Inferior parietal cortex (tissue), 1 donor: ENCODE data around the gene TMEM123.
"Not testable (repeated sequence)": the region's sequence is repeated elsewhere in the genome, so short reads cannot be mapped to it uniquely, and the experiment has no call there.

Experiments used
- DNase-seq: peaks from one replicate; pipeline ENCODE4 v3.0.0-alpha.2; 2016; ENCODE audit errors: extremely low spot score

The TMEM123 gene

DNA sequence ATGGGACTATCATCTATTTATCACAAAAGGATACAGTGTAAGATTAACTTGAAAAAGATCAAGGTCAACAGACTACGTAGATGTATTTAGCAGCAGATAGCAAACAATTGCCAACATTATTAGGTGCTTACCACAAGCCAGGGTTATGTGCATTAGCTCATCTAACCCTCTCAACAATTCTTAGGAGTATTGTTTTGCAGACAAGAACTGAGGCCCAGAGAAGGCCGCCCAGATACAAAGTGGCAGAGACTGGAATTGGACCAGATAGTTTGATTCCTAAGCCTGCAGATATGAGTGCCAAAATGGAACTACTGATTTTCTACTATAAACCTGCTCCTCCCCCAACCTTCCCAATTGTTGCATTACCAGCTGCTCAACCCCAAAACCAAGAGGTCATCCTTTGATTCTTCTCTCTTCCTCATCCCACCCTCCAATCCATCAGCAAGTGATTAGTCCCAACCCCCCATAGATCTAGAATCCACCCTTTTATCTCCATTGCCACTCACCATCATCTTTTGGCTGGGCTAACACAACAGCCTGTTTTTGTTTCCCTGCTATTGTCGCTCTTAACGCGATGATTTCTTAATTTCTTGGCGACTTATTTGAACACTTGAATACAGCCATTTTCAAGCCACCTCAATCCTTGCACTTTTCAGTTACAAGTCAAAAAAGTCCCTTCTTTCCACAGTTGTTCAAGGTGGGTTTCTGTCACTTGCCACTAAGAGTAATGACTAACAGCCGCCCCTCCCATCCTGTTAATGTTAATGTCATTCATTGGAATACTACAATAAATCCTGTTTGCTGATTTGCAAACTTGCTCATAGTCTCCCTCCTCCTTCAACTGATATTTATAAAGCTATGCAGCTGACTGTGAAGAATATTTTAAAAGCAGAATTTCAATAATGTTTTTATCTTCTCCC lies 2.7 kb downstream of the TMEM123 start:
- DNase-seq: no peak

DNA sequence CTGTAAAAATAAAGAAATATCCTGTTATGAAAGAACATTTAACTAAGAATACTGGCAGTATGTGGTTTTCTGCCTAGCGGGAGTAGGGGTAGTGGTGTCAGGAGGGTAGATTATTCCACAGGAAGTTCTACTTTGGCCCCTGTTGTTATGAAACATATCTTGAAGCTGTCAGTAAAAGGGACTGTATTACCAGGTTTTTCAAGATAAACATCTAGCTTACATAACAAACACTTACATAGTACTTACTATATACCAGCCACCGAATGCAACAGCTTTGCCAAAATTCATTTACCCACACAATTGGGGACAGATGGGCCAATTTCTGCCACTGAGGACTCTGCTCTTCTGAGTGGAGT lies 3.7 kb downstream of the TMEM123 start:
- DNase-seq: no peak

DNA sequence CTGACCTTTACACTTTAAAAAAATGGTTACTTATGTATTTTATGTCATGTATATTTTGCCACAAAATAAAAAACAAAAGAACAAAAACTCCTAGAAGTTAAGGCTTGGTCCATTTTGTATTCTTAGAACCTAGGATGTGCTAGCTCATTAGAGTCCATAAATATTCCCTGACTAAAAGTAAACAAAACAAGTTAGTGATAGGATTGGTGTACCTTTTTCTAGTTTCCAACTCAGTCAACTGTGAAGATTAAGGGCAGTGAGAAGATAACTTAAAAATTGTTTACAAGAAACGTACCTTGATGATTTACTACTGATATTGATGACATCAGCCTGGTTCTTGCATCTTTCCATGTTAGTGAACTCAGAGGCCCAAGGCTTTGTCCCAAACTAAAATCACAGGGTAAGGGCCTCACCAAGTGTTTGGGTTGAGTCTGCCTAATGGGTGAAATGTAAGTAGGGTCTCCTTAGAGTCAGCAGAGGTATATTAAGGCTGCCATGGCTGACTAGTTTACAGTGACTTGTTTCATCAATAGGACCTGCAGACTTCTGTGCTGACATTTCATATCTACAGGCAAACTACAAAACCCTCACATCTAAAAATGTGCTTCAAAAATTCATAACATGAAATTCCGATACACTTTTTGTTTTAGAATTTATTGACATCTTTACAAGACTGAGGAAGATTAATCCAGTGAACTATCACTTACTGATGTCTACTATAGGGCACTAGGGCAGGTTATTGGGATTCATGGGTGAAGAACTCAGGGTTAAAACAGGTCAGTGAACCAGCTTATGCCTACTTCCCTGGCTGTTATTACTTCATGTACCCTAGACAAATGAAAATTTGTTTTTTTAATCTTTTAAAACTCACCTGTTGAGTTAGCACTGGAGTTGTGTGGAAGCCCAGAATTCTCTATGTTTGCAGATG lies 4.4 kb downstream of the TMEM123 start:
- no peak for DNase-seq

DNA sequence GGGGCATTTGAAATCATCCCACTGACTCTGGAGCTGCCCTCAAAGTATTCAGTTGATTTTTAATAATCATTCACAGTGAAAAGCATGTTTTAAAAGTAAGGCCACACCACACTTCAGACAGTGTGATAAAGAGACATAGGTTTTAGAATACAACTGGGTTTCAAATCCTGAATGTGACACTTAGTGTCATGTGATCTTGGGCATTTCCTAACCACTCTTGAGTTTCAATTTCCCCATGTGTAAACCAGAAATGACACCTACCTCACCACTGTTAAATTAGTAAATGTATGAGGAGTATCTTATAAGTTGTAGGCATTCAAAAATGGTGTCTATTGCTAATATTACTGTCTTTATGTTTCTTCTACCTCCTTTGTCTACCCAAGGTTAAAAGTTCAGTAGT lies 5.4 kb downstream of the TMEM123 start:
- no peak for DNase-seq

DNA sequence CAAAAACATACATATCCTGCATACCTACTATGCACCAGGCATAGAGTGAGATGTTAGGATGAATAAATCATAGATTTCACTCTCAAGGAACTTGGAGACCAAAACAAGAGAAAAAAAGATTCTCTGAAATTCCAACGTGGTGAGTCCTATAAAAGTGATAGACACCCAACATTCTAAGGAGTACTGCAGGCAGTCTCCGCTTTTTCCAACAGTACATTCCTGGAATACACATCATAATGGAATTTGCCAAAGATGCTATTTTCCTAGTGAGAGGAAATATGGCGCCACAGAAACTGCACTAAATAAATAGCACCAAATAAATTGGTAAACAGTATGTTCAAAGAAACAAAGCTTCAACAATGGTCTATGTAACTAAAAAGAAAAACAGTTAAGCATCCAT lies 6.0 kb downstream of the TMEM123 start:
- no peak for DNase-seq

DNA sequence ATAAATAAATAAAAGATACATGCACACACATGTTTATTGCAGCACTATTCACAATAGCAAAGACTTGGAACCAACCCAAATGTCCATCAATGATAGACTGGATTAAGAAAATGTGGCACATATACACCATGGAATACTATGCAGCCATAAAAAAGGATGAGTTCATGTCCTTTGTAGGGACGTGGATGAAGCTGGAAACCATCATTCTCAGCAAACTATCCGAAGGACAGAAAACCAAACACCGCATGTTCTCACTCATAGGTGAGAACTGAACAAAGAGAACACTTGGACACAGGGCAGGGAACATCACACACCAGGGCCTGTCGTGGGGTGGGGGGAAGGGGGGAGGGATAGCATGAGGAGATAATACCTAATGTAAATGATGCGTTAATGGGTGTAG lies 7.9 kb downstream of the TMEM123 start:
- DNase-seq: not testable (repeated sequence)

DNA sequence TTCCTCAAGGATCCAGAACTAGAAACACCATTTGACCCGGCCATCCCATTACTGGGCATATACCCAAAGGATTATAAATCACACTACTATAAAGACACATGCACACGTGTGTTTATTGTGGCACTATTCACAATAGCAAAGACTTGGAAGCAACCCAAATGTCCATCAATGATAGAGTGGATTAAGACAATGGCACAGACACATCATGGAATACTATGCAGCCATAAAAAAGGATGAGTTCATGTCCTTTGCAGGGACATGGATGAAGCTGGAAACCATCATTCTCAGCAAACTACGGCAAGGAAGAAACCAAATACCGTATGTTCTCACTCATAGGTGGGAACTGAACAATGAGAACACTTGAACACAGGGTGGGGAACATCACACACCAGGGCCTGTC lies 8.4 kb downstream of the TMEM123 start:
- not testable (repeated sequence) for DNase-seq

DNA sequence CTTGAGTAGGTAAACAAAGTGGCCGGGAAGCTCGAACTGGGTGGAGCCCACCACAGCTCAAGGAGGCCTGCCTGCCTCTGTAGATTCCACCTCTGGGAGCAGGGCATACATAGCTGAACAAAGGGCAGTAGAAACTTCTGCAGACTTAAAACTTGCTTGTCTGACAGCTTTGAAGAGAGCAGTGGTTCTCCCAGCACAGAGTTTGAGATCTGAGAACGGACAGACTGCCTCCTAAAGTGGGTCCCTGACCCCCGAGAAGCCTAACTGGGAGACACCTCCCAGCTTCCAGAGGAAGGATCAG lies 13.6 kb downstream of the TMEM123 start:
- DNase-seq: not testable (repeated sequence)

DNA sequence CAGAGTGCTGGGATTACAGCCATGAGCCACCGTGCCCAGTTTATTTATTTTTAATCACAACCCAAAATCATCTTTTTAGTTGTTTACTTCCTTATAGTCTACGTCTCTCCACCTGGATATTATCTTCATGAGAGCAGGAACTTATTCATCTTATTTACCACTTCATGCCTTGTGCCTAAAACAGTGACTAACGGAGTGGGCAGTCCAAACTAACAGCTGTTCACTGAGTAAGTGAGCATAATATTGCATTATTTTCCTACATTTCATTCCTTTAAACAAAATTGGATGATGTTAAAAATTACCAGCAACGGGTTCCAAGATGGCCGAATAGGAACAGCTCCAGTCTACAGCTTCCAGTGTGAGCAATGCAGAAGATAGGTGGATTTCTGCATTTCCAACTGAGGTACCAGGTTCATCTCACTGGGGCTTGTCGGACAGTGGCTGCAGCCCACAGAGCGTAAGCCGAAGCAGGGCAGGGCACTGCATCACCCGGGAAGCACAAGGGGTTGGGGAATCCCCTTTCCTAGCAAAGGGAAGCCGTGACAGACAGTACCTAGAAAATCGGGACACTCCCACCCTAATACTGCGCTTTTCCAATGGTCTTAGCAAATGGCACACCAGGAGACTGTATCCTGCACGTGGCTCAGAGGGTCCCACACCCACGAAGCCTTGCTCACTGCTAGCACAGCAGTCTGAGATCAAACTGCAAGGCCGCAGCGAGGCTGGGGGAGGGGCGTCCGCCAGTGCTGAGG lies 14.1 kb downstream of the TMEM123 start:
- no peak for DNase-seq

DNA sequence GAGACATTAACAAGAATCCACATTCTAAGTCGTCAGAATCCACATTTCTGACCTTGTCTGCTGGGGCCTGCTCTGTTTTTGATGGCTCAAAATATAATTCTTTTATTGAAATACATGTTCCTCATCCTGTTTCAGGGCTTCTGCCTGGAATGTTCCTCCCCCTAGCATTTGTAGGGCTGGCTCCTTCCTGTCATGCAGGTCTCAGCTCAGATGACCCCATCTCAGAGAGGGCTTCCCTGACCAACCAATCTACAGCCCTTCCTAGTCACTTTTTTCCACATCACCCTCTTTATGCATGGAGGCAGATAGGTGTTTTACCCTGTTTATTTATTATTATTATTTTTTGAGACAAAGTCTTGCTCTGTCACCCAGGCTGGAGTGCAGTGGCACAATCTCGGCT lies 14.8 kb downstream of the TMEM123 start:
- DNase-seq: no peak

DNA sequence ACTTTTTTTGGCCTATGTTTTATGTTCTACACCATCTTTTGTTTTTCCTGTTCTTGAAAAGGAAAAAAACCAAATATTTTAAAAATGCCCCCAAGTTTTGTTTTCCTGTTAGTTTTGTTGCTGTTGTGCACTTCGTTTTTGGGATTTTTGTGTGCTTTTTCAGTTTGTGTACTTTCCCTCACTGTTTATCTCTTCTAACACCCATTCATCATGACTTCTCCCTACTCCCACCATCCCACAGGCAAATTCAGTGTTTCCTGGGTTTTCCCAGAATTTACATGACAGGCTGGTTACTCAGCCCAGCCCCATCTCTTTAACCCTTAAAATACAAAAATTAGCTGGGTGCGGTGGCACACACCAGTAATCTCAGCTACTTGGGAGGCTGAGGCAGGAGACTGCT lies 15.6 kb downstream of the TMEM123 start:
- no peak for DNase-seq

DNA sequence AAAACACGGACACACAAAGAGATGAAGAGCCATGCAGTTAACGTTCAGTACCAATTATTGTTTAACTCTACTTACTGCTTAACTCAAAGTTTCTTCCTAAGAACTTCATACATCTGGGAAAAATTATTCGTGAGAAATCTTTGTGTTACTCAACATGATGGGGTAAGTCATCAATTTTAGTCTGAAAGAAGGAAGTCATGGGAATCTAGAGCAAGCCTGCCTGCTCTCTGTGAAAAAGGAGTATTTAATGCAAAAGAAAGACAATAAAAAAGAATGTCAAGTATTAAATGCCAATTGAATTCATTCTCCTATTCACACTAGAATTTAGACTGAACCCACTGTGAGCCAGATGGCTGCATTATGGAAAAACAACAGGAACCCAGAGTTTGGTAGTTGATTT lies 16.0 kb downstream of the TMEM123 start:
- no peak for DNase-seq

DNA sequence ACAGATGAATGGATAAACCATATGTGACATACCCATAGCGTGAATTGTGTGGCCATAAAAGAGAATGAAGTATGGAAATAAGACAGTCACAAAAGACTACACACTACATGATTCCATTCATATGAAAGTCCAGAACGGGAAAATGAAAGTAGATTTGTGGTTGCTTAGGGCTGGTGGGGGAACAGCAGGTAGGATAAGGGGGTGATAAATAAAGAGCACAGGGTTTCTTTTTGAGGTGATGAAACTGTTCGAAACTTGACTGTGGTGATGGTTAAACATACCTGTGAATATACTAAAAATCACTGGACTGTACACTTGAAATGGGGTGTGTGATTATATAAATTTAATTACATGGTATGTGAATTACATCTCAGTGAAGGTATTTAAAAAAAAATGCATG lies 16.9 kb downstream of the TMEM123 start:
- no peak for DNase-seq

DNA sequence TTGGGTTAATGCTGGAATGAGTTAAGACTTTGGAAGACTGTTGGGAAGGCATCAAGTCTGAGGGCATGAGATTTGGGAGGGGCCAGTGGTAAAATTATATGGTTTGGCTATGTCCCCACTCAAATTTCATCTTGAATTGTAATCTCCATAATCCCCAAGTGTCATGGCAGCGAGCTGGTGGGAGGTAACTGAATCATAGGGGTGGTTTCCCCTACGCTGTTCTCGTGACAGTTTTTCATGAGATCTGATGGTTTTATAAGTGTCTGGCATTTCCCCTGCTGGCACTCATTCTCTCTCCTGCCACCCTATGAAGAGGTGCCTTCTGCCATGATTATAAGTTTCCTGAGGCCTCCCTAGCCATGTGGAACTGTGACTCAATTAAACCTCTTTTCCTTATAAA lies 19.0 kb downstream of the TMEM123 start:
- DNase-seq: not testable (repeated sequence)

DNA sequence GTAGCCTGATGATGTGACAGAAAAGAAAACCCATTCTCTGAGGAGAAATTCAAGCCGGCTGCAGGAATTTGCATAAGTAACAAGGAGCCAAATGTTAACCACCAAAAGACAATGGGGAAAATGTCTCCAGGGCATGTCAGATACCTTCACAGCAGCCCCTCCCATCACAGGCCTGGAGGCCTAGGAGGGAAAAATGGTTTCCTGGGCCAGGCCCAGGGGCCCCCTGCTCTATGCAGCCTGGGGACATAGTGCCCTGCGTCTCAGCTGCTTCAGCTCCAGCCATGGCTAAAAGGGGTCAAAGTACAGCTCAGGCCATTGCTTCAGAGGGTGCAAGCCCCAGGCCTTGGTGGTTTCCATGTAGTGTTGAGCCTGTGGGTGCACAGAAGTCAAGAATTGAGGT lies 20.0 kb downstream of the TMEM123 start:
- not testable (repeated sequence) for DNase-seq

DNA sequence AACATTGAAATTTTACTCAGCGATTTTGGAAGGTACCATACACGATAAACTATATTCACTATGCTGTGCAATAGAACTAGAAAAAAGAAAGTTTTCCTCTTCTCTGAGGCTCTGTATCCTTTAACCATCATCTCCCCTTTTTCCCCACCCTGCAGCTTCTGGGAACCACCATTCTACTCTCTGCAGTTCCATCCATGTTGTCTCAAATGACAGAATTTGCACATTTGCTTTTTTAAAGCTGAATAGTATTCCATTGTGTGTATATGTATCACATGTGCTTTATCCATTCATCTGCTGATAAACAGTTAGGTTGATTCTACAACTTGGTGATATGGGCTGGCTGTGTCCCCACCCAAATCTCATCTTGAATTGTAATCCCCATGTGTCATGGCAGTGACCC lies 21.2 kb downstream of the TMEM123 start:
- no peak for DNase-seq

DNA sequence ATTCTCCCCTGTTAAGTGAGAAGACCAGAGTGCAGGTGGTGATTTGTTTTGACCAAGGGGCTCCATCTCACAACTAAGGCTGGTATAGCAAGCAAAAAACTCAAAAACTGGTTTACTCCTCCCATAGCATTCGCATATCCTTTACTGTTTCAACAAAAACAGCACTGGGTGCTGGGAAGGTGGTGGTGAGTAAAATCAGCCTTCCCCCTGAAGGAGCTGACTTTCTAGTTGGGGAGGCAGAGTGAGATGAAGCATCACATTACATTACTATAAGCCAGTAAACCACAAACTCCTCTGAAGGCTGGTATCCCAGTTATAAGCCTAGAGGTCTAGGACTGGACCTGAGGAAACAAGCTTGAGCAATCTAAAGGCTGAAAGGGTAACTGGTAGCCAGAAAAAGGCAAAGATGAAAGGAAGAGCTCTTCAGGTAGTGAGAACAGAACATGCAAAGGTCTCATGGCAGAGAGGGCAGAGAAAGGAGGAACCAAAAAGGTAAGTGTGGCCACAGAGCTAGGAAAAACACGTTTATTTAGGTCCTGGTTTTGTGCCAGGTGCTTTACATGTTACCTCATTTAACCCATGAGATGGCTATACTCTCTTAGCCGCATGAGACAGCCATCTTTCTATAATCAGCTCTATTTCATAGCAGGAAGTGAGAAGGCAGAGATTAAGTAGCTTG lies 22.3 kb downstream of the TMEM123 start:
- DNase-seq: no peak

DNA sequence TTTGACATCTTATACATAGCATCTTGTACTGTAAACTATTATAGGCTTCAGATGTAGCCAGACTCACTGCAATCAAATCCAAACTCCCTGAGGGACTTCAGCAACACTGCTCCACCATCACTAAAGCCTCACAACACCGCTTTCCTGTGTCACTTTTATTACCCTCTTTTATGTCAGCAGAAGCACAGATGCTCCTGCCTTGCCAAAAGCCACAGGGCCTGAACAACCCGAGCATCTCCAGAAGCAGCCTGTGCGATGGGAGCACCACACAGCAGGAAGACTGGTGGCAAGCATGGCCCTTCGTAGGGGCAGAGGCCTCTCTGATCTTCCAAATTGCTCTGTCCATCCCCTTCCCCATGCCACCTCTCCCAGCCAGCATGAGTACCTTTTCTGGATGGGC lies 22.9 kb downstream of the TMEM123 start:
- no peak for DNase-seq

DNA sequence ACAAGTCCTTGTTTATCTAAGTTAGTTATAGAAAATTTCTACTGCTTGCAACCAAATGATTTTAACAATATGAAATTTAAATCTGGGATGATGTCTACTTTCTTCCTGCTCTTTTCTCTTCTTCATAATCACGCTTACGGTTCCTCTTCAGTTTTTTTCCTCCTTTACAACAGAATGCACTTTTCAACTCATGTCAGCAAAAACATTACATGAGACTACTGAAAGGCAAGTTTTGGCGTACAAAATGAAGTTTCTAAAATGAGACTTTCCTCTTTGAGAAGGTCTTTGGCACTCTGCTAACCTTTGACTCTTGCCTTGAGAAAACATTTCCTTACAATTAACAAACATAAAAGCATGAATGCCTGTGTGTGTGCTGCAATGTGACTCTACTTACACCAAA lies 23.3 kb downstream of the TMEM123 start:
- no peak for DNase-seq

DNA sequence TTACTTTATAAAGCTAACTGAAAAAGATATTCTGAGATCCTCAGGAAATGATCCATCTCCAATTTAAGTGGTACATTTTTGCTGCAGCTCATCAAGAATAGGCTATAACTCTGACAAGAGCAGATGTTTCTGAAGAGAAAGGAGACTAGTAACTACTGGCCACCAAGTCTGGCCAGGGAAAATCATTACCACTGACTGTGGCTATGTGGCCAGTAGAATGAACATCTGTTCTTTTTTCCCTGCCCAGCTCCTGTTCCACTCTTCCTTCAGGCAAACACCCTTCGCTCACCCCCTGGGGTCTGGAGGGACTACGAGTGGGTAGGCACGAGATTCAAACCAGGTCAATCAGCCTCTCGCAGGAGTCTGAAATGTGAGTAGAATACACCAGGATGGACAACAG lies 23.9 kb downstream of the TMEM123 start:
- no peak for DNase-seq

DNA sequence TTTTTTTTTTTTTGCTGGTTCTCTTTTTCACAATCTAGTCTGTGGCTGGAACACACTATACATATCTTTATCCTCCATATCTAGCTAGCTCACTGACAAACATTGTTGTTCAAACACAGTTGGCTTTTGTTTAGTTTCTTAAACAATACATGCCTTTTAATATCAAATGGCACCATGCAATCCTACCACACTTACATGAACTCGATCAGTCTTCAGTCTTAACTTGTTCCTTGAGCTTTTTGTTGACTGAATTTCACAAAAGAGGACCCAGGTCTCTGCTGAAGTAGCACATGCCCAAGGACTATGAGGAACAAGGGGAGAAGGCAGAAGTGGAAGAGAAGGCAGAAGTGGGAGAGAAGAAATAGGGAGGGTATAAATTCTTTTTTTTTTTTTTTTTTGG lies 25.5 kb downstream of the TMEM123 start:
- DNase-seq: no peak

DNA sequence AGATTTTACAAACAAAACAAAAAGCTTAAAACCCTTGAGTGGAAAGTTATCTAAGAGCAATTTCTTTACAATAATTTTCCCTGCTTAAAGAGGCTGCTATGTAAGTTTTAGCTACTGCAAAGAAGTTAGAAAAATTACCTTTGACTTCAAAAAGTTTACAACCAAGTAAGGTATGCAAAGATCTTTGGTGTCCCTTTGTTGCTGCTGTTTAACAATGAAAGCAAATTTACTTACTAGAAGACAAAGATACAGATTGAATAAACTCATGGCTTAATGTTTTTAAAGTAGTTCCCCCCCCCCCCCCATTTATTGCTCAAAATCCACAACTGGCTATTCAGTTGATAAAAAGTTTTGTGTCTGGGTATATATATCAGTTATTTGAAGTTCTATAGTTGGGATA lies 26.0 kb downstream of the TMEM123 start:
- DNase-seq: no peak
